Measurements from ENCODE around the gene TANGO2.

GRCh38 chr22:20111689-20112622, 91.0 kb downstream of the TANGO2 start:
- TF ChIP-seq CTCF (IDR thresholded peaks at IDR 0.05), result no peak
- no peak for TF ChIP-seq POLR2AphosphoS5 (IDR thresholded peaks at IDR 0.05)
- TF ChIP-seq POLR2A (IDR thresholded peaks at IDR 0.05), result no peak
